Measurements from ENCODE around the gene C8B.

DNA sequence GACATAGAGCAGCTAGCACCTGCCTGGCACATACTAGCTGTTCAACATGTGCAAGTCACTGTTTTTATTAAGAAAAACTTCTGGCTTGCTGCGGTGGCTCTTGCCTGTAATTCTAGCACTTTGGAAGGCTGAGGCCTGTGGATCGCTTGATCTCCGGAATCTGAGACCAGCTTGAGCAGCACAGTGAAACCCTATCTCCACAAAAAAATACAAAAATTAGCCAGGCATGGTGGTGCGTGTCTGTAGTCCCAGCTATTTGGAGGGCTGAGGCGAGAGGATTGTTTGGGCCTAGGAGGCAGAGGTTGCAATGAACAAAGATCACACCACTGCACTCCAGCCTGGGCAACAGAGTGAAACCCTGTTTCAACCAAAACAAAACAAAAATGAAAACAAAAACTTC lies 27.7 kb upstream of the C8B start:
- TF ChIP-seq, protein P1, sequence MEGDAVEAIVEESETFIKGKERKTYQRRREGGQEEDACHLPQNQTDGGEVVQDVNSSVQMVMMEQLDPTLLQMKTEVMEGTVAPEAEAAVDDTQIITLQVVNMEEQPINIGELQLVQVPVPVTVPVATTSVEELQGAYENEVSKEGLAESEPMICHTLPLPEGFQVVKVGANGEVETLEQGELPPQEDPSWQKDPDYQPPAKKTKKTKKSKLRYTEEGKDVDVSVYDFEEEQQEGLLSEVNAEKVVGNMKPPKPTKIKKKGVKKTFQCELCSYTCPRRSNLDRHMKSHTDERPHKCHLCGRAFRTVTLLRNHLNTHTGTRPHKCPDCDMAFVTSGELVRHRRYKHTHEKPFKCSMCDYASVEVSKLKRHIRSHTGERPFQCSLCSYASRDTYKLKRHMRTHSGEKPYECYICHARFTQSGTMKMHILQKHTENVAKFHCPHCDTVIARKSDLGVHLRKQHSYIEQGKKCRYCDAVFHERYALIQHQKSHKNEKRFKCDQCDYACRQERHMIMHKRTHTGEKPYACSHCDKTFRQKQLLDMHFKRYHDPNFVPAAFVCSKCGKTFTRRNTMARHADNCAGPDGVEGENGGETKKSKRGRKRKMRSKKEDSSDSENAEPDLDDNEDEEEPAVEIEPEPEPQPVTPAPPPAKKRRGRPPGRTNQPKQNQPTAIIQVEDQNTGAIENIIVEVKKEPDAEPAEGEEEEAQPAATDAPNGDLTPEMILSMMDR (IDR thresholded peaks at IDR 0.05), result no peak
- TF ChIP-seq EP300 (IDR thresholded peaks at IDR 0.05; ENCODE audit: low read depth), result no peak
- TF ChIP-seq POLR2A (IDR thresholded peaks at IDR 0.05), result no peak
- no peak for TF ChIP-seq POLR2AphosphoS5 (IDR thresholded peaks at IDR 0.05)
